ENCODE data around the gene RCAN2. TPM values are rescaled to one million over a fixed set of nuclear protein-coding genes. Genes with fewer than 3 reads are reported as not detected.
A peak's percentile ranks its signal among the peaks of the same experiment; 100 is the strongest.

Gene RCAN2
- 0.13 TPM in 1 of 2 replicates, not detected in the other for total RNA-seq (2021)
- percentile 10 among the genes with signal in this experiment for Bru-seq, nascent RNA
- BruChase-seq, experiment 1, labeled RNA remaining after a 2-hour chase = percentile 7 among the genes with signal in this experiment
- percentile 9 among the genes with signal in this experiment for BruChase-seq, experiment 2, labeled RNA remaining after a 6-hour chase
- long read RNA-seq = 0 reads

DNA sequence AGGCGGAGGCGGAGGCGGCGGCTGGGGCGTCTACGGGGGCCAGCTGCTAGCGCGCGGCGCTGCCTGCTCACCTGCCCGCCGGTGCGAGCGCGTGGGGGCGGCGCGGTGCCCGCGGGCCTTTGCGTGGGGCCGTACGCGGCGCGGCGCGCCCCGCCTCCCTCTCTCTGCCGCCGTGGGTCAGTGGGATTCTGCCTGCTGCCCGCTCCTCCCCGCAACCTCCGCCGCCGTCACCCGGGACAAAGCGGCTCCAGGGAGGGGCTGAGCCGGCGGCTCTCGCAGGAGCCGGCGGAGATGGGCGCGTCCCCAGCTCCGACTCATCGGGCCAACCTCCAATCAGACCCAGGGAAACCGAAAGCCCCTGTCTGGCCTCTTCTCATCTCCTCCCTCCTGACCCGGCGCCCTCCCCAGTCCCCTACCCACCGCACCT, at the start of gene RCAN2:
TSS of gene RCAN2 (minus strand) at position 249 of the 427 bp plus-strand sequence.
- H3K27ac ChIP-seq (ENCODE audit: low read depth, low read length, poor library complexity, severe bottlenecking) = no peak within 1 kb of the TSS
- intact Hi-C loops (cut with micrococcal nuclease; ENCODE audit: unreplicated experiment) = no loop called here
- H3K9me3 ChIP-seq (ENCODE audit: low read depth, low read length, poor library complexity, severe bottlenecking) = no peaks in the 10 kb centered on the region
- no peaks in the 10 kb centered on the region for H3K36me3 ChIP-seq (ENCODE audit: insufficient read depth, low read length, poor library complexity, severe bottlenecking)
- peak within 1 kb of the TSS; percentile 38 for H3K4me3 ChIP-seq (ENCODE audit: low read depth, low read length, poor library complexity, severe bottlenecking)
- H3K27me3 ChIP-seq (replicated peaks; ENCODE audit: insufficient read depth, low read depth, low read length, poor library complexity) = peaks cover 80% of the 10 kb centered on the region
- CTCF ChIA-PET = no interaction called here
- BruUV-seq (replicated peaks) = no TSS peak
- TF ChIP-seq CTCF (conservative IDR thresholded peaks at IDR 0.05; ENCODE audit: low read depth, low read length) (no peak), EZH2 (IDR thresholded peaks at IDR 0.05; ENCODE audit: borderline replicate concordance, low read depth, low read length, poor library complexity, severe bottlenecking) (no peak)
- DNase-seq (ENCODE audit: low spot score) = peak; percentile 18
- H3K4me1 ChIP-seq (ENCODE audit: insufficient read depth, low read length, poor library complexity, severe bottlenecking) = peaks cover 6% of the 10 kb centered on the region
- POLR2A ChIA-PET (ENCODE audit: low non-redundant PET) = no interaction called here

GRCh38 chr6:46539866-46540265, 48.6 kb upstream of the RCAN2 start:
- no TSS peak for BruUV-seq (replicated peaks)
- Histone ChIP-seq H3K4me3 (ENCODE audit: low read depth, low read length, poor library complexity, severe bottlenecking) (no peak overlapping the region), H3K36me3 (ENCODE audit: insufficient read depth, low read length, poor library complexity, severe bottlenecking) (no peaks in the 10 kb centered on the region), H3K27me3 (replicated peaks; ENCODE audit: insufficient read depth, low read depth, low read length, poor library complexity) (no peaks in the 10 kb centered on the region), H3K27ac (ENCODE audit: low read depth, low read length, poor library complexity, severe bottlenecking) (no peak overlapping the region), H3K9me3 (ENCODE audit: low read depth, low read length, poor library complexity, severe bottlenecking) (no peaks in the 10 kb centered on the region), H3K4me1 (ENCODE audit: insufficient read depth, low read length, poor library complexity, severe bottlenecking) (no peaks in the 10 kb centered on the region)
- intact Hi-C loops (cut with micrococcal nuclease; ENCODE audit: unreplicated experiment) = no loop called here
- TF ChIP-seq CTCF (conservative IDR thresholded peaks at IDR 0.05; ENCODE audit: low read depth, low read length) (no peak), EZH2 (IDR thresholded peaks at IDR 0.05; ENCODE audit: borderline replicate concordance, low read depth, low read length, poor library complexity, severe bottlenecking) (no peak)
- ChIA-PET POLR2A (ENCODE audit: low non-redundant PET) (no interaction called here), CTCF (no interaction called here)
- DNase-seq (ENCODE audit: low spot score) = no peak

- no TSS peak for BruUV-seq (replicated peaks)
Observed at GRCh38 chr6:46538800-46539480, 47.7 kb upstream of the RCAN2 start.

More at GRCh38 chr6:46538800-46539480, 47.7 kb upstream of the RCAN2 start:
- POLR2A ChIA-PET (ENCODE audit: low non-redundant PET) = no interaction called here
- H3K4me3 ChIP-seq (ENCODE audit: low read depth, low read length, poor library complexity, severe bottlenecking) = no peak overlapping the region
- no peak for DNase-seq (ENCODE audit: low spot score)
- CTCF ChIA-PET = interaction anchor here (0.7 kb wide), 1 partner anchor 255 kb away, joined by 8 read pairs; no protein-coding TSS in a partner anchor
- H3K4me1 ChIP-seq (ENCODE audit: insufficient read depth, low read length, poor library complexity, severe bottlenecking) = no peaks in the 10 kb centered on the region
- TF ChIP-seq EZH2 (IDR thresholded peaks at IDR 0.05; ENCODE audit: borderline replicate concordance, low read depth, low read length, poor library complexity, severe bottlenecking) (no peak), CTCF (conservative IDR thresholded peaks at IDR 0.05; ENCODE audit: low read depth, low read length) (no peak)
- H3K36me3 ChIP-seq (ENCODE audit: insufficient read depth, low read length, poor library complexity, severe bottlenecking) = no peaks in the 10 kb centered on the region
- no peak overlapping the region for H3K27ac ChIP-seq (ENCODE audit: low read depth, low read length, poor library complexity, severe bottlenecking)
- no peaks in the 10 kb centered on the region for H3K27me3 ChIP-seq (replicated peaks; ENCODE audit: insufficient read depth, low read depth, low read length, poor library complexity)
- intact Hi-C loops (cut with micrococcal nuclease; ENCODE audit: unreplicated experiment) = no loop called here
- H3K9me3 ChIP-seq (ENCODE audit: low read depth, low read length, poor library complexity, severe bottlenecking) = no peaks in the 10 kb centered on the region

All from A673 (cell line).